BLaER1 treated with 17β-estradiol and CSF1 and Interleukin-3, amounts not matched to agents 10 nM and 100 nM (cell line): ENCODE data around the gene SYNGR4.
A peak's percentile ranks its signal among the peaks of the same experiment; 100 is the strongest.

Experiments
- H3K27ac ChIP-seq, 11 experiments: shearing (Covaris generic); formaldehyde crosslinking; 2 replicates each; pipeline ENCODE4 v1.8.1; 2022
- H3K27me3 ChIP-seq, 11 experiments: shearing (Covaris generic); formaldehyde crosslinking; 2 replicates each; pipeline ENCODE4 v1.8.1; 2022
- H3K36me3 ChIP-seq, 11 experiments: shearing (Covaris generic); formaldehyde crosslinking; 2 replicates each; pipeline ENCODE4 v1.8.1; 2022
- H3K4me1 ChIP-seq, 10 experiments: shearing (Covaris generic); formaldehyde crosslinking; 2 replicates each; pipeline ENCODE4 v1.8.1; 2022
- H3K4me2 ChIP-seq, 11 experiments: shearing (Covaris generic); formaldehyde crosslinking; 2 replicates each; pipeline ENCODE4 v1.8.1; 2022
- H3K4me3 ChIP-seq, 10 experiments: shearing (Covaris generic); formaldehyde crosslinking; 2 replicates each; pipeline ENCODE4 v1.8.1; 2022
- H3K9ac ChIP-seq, 11 experiments: shearing (Covaris generic); formaldehyde crosslinking; 2 replicates each; pipeline ENCODE4 v1.8.1; 2022
- H3K9me3 ChIP-seq, 11 experiments: shearing (Covaris generic); formaldehyde crosslinking; replicated peaks in 1 of 11; 2 replicates each; pipeline ENCODE4 v1.8.1; 2022
- H4K20me1 ChIP-seq, 11 experiments: shearing (Covaris generic); formaldehyde crosslinking; 2 replicates each; pipeline ENCODE4 v1.8.1; 2022
- Cebpa-rat ChIP-seq, 11 experiments: shearing (Covaris generic); IDR thresholded peaks; 2 replicates each; pipeline ENCODE4 v1.8.1; 2022

Gene SYNGR4

DNA sequence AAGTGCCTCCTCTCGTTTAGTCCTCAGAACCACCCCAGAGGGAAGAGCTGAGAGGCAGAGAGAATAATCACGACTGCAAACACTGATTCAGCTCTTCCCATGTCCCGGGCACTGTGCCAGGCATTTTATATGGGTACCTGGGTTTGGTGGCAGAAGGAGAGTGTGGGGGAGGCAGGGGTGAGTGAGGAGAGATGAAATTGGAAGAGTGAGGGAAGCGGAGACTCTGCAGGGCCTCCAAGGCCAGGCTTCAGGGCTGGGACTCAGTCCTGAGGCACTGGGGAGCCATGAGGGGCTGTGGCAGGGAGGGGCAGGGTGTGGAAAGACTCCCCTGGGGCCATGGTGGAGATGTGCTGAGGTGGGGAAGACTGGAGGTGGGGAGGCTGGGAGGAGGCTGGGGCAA lies 8.7 kb downstream of the SYNGR4 start:
- Histone ChIP-seq H4K20me1 (no peaks in the 10 kb centered on the region), H3K4me2 (peak overlapping the region in 10 of 11 experiments; percentile 3 to 96 (median 55); a peak in 19 of 22 replicates), H3K4me3 (no peak overlapping the region), H3K9me3 (no peaks in the 10 kb centered on the region), H3K9ac (peak overlapping the region in 7 of 11 experiments; percentile 11 to 47 (median 46); a peak in 10 of 22 replicates), H3K27me3 (no peaks in the 10 kb centered on the region), H3K36me3 (no peaks in the 10 kb centered on the region), H3K27ac (peak overlapping the region in 7 of 11 experiments; percentile 29 to 57 (median 39); a peak in 13 of 22 replicates), H3K4me1 (peaks cover 10 to 89% (median 81%) of the 10 kb centered on the region in 10 experiments)
- no peak for TF ChIP-seq Cebpa-rat (IDR thresholded peaks at IDR 0.05)

- Histone ChIP-seq H3K9me3 (no peaks in the 10 kb centered on the region), H3K27ac (peak overlapping the region in 7 of 11 experiments; percentile 29 to 57 (median 39); a peak in 10 of 22 replicates), H3K4me2 (peak overlapping the region in 8 of 11 experiments; percentile 3 to 96 (median 71); a peak in 16 of 22 replicates), H3K4me3 (no peak overlapping the region), H3K36me3 (no peaks in the 10 kb centered on the region), H3K9ac (peak overlapping the region in 6 of 11 experiments; percentile 11 to 47 (median 46); a peak in 8 of 22 replicates), H3K27me3 (no peaks in the 10 kb centered on the region), H4K20me1 (no peaks in the 10 kb centered on the region), H3K4me1 (peaks cover 16 to 88% (median 81%) of the 10 kb centered on the region in 10 experiments)
- TF ChIP-seq Cebpa-rat (IDR thresholded peaks at IDR 0.05): no peak
Observed at GRCh38 chr19:48373567-48373966, 9.4 kb downstream of the SYNGR4 start.

DNA sequence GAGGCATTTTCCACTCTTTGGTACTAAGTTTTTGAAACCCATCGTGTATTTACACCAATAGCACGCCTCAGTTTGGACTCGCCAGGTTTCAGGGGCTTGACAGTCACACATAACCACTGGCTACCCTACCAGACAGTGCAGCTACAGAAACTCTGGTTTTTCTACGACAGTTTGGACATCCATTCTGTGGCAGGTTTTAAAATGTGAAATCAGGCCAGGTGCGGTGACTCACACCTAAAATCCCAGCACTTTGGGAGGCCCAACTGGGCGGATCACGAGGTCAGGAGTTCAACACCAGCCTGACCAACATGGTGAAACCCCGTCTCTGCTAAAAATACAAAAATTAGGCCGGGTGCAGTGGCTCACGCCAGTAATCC lies 14.0 kb downstream of the SYNGR4 start:
- H3K9ac ChIP-seq: no peak overlapping the region; a peak in 1 of 22 replicates
- H3K4me2 ChIP-seq: peak overlapping the region; percentile 22 to 88 (median 48); a peak in 16 of 22 replicates
- H3K4me1 ChIP-seq: peaks cover 19 to 71% (median 59%) of the 10 kb centered on the region in 10 experiments
- peak overlapping the region in 2 of 11 experiments; percentile 24 to 26; a peak in 3 of 22 replicates for H3K27ac ChIP-seq
- H3K4me3 ChIP-seq: no peak overlapping the region
- no peaks in the 10 kb centered on the region for H3K27me3 ChIP-seq
- H3K9me3 ChIP-seq: no peaks in the 10 kb centered on the region
- peaks cover 23 to 33% (median 27%) of the 10 kb centered on the region in 11 experiments for H3K36me3 ChIP-seq
- TF ChIP-seq Cebpa-rat (IDR thresholded peaks at IDR 0.05): no peak
- peaks cover 0 to 3% (median 0%) of the 10 kb centered on the region in 11 experiments; a peak in 2 of 22 replicates for H4K20me1 ChIP-seq

DNA sequence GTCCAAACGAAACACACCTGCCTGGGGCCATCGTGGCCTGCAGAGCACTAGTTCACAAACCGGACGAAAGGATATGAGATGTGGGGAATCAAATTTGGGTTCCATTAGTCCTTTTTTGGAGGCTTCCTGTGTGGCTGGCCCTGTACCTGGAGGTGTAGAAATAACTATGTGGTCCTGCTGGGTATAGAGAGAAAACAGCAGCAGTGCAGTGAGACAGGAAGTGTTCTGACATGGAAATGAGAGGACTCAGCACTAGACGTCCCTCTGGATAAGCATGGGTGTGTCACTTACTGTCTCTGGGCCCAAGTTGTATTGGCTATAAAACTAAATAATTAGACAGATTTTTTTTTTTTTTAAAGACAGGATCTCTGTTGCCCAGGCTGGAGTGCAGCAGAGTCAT lies 14.9 kb downstream of the SYNGR4 start:
- no peak for TF ChIP-seq Cebpa-rat (IDR thresholded peaks at IDR 0.05)
- H3K4me1 ChIP-seq: peaks cover 19 to 64% (median 50%) of the 10 kb centered on the region in 10 experiments
- H4K20me1 ChIP-seq: peaks cover 0 to 12% (median 0%) of the 10 kb centered on the region in 11 experiments; a peak in 3 of 22 replicates
- H3K9me3 ChIP-seq: no peaks in the 10 kb centered on the region
- H3K4me2 ChIP-seq: peak overlapping the region in 4 of 11 experiments; percentile 22 to 56 (median 29); a peak in 6 of 22 replicates
- H3K9ac ChIP-seq: no peak overlapping the region
- peaks cover 31 to 42% (median 36%) of the 10 kb centered on the region in 11 experiments for H3K36me3 ChIP-seq
- H3K27ac ChIP-seq: no peak overlapping the region
- no peaks in the 10 kb centered on the region for H3K27me3 ChIP-seq
- no peak overlapping the region for H3K4me3 ChIP-seq

GRCh38 chr19:48381178-48381950 lies 17.2 kb downstream of the SYNGR4 start:
- H4K20me1 ChIP-seq: peaks cover 0 to 24% (median 0%) of the 10 kb centered on the region in 11 experiments; a peak in 5 of 22 replicates
- H3K27ac ChIP-seq: no peak overlapping the region
- H3K4me3 ChIP-seq: no peak overlapping the region
- no peaks in the 10 kb centered on the region for H3K9me3 ChIP-seq
- H3K4me2 ChIP-seq: no peak overlapping the region
- no peak for TF ChIP-seq Cebpa-rat (IDR thresholded peaks at IDR 0.05)
- peaks cover 19 to 42% (median 30%) of the 10 kb centered on the region in 10 experiments for H3K4me1 ChIP-seq
- no peak overlapping the region; a peak in 1 of 22 replicates for H3K9ac ChIP-seq
- H3K36me3 ChIP-seq: peaks cover 54 to 65% (median 59%) of the 10 kb centered on the region in 11 experiments
- H3K27me3 ChIP-seq: no peaks in the 10 kb centered on the region

GRCh38 chr19:48382286-48382685 lies 18.1 kb downstream of the SYNGR4 start:
- no peak overlapping the region for H3K9ac ChIP-seq
- no peak for TF ChIP-seq Cebpa-rat (IDR thresholded peaks at IDR 0.05)
- no peaks in the 10 kb centered on the region for H3K9me3 ChIP-seq
- H3K4me3 ChIP-seq: no peak overlapping the region
- peaks cover 64 to 74% (median 68%) of the 10 kb centered on the region in 11 experiments for H3K36me3 ChIP-seq
- peaks cover 11 to 34% (median 20%) of the 10 kb centered on the region in 10 experiments for H3K4me1 ChIP-seq
- no peaks in the 10 kb centered on the region for H3K27me3 ChIP-seq
- no peak overlapping the region for H3K4me2 ChIP-seq
- H3K27ac ChIP-seq: no peak overlapping the region
- H4K20me1 ChIP-seq: peaks cover 0 to 33% (median 4%) of the 10 kb centered on the region in 11 experiments; a peak in 7 of 22 replicates

DNA sequence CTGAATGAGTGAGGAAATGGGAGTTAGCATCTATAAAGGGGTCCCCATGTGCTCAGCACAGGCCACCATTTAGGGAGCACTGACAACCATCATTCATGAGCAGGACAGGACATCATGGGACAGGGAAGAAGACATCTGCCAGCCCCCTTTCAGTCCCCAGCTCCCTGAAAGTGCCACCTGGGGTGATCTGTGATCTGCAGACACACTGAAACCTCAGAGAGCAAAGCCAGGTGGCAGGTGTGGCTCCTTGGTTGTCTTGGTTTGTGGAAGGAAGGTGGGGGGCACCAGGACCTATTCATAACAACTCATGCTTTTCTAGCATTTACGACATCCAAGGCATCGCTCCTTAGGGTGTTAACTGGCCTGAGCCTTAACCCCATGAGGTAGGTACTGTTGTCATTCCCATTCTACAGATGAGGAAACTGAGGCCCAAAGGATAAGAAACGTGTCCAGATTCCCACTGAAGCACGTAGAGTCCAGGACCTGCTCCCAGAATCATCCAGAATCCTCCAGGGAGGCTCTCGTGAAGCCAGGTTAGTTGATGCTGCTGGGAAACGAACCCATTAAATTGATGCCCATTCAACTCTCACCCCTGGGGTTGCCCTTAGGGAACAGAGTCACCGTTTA lies 21.4 kb downstream of the SYNGR4 start:
- Histone ChIP-seq H3K27me3 (no peaks in the 10 kb centered on the region), H4K20me1 (peaks cover 0 to 45% (median 6%) of the 10 kb centered on the region in 11 experiments; a peak in 10 of 22 replicates), H3K4me2 (no peak overlapping the region), H3K9me3 (no peaks in the 10 kb centered on the region), H3K9ac (peak overlapping the region in 1 of 11 experiments; percentile 15; a peak in 2 of 22 replicates), H3K4me1 (peaks cover 8 to 24% (median 14%) of the 10 kb centered on the region in 10 experiments; a peak in 16 of 20 replicates), H3K36me3 (peaks cover 86 to 90% (median 89%) of the 10 kb centered on the region in 11 experiments), H3K4me3 (no peak overlapping the region), H3K27ac (no peak overlapping the region)
- TF ChIP-seq Cebpa-rat (IDR thresholded peaks at IDR 0.05): no peak

DNA sequence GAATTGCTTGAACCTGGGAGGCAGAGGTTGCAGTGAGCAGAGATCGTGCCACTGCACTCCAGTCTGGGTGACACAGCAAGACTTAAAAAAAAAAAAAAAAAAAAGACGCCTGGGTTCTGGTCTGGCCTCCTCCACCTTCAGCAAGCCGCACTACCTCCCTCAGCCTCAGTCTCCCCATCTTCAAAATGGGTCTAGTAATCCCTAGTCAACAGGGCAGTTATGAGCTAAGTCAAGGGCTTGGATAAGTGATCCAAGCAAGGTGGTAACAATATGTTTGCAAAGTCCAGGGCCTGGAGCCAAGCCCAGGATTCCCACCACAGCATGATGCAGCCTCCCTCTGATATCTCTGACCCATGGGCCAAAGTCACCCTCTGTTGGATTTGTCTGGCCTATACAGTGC lies 22.8 kb downstream of the SYNGR4 start:
- Histone ChIP-seq H3K4me3 (no peak overlapping the region), H3K9ac (no peak overlapping the region; a peak in 2 of 22 replicates), H3K9me3 (no peaks in the 10 kb centered on the region), H3K27ac (no peak overlapping the region), H3K27me3 (no peaks in the 10 kb centered on the region), H3K36me3 (peaks cover 74 to 76% (median 75%) of the 10 kb centered on the region in 11 experiments), H4K20me1 (peaks cover 0 to 45% (median 6%) of the 10 kb centered on the region in 11 experiments; a peak in 10 of 22 replicates), H3K4me2 (no peak overlapping the region), H3K4me1 (peaks cover 10 to 27% (median 18%) of the 10 kb centered on the region in 10 experiments; a peak in 18 of 20 replicates)
- no peak for TF ChIP-seq Cebpa-rat (IDR thresholded peaks at IDR 0.05)
